NT2/D1 (cell line): ENCODE data around the gene MGLL.

ENCODE experiments used
- SUZ12 ChIP-seq: IDR thresholded peaks from 2 replicates; pipeline ENCODE4 v1.6.1; 2011; ENCODE audit not compliant: insufficient read length, insufficient read depth; ENCODE audit errors: extremely low read depth
- YY1 ChIP-seq: IDR thresholded peaks from 2 replicates; pipeline ENCODE4 v1.6.1; 2011; ENCODE audit not compliant: insufficient read length, insufficient read depth
- ZNF274 ChIP-seq: IDR thresholded peaks from 2 replicates; pipeline ENCODE4 v1.6.1; 2011; ENCODE audit warnings: mild to moderate bottlenecking, low read depth, low read length

- no peak for TF ChIP-seq SUZ12
- no peak for TF ChIP-seq YY1
- no peak for TF ChIP-seq ZNF274
Observed at GRCh38 chr3:127655641-127656040, 166.7 kb downstream of the MGLL start.
